Heart right ventricle (tissue), 16 donors: ENCODE measurements around the gene ADARB2. TPM values are rescaled to one million over a fixed set of nuclear protein-coding genes. Genes with fewer than 3 reads are reported as not detected.

Experiments used
- ATAC-seq, 8 donors: fragments of 200-7000 bp; cut with Tn5 transposase; one replicate each; pipeline ENCODE4 v1.9.1; 2020; ENCODE audit warnings: mild to moderate bottlenecking in 8 of 8, moderate library complexity in 8 of 8, moderate number of reproducible peaks in 1 of 8
- DNase-seq, 2 donors: peaks; one replicate each; pipeline ENCODE4 v3.0.0-alpha.2; 2020
- H3K27ac ChIP-seq, 10 donors: fragments of 200-600 bp; sonication (generic) in 2 of 10; one replicate each; pipeline versions ENCODE4 v1.5.0 to v1.8.0; 2020 to 2022; ENCODE audit warnings: mild to moderate bottlenecking in 3 of 10
- H3K27me3 ChIP-seq, 7 donors: fragments of 200-600 bp; one replicate each; pipeline ENCODE4 v1.8.0; 2021 to 2022; ENCODE audit warnings: mild to moderate bottlenecking in 2 of 7
- H3K36me3 ChIP-seq, 9 donors: fragments of 200-600 bp; sonication (generic) in 1 of 9; one replicate each; pipeline versions ENCODE4 v1.5.0 to v1.8.0; 2020 to 2022; ENCODE audit warnings: mild to moderate bottlenecking in 2 of 9
- H3K4me1 ChIP-seq, 9 donors: fragments of 200-600 bp; sonication (generic) in 1 of 9; one replicate each; pipeline versions ENCODE4 v1.5.0 to v1.8.0; 2020 to 2022; ENCODE audit warnings: mild to moderate bottlenecking in 4 of 9
- H3K4me3 ChIP-seq, 10 donors: fragments of 200-600 bp; sonication (generic) in 2 of 10; one replicate each; pipeline versions ENCODE4 v1.5.0 to v1.8.0; 2020 to 2022; ENCODE audit warnings: mild to moderate bottlenecking in 7 of 10, moderate library complexity in 2 of 10
- H3K9me3 ChIP-seq, 11 donors: fragments of 200-600 bp in 10 of 11; sonication (generic) in 2 of 11; one replicate each; pipeline versions ENCODE4 v1.5.0 to v1.8.0; 2013 to 2022; ENCODE audit warnings: mild to moderate bottlenecking in 2 of 11, control low read depth in 1 of 11, moderate library complexity in 1 of 11
- CTCF ChIP-seq, 9 donors: fragments of 200-600 bp; sonication (generic) in 2 of 9; IDR thresholded peaks; one replicate each; pipeline versions ENCODE4 v1.5.0 to v1.8.0; 2021 to 2022; ENCODE audit warnings: antibody characterized with exemption in 9 of 9, mild to moderate bottlenecking in 5 of 9, moderate library complexity in 1 of 9
- WGBS, 2 donors: extraction: QIAGEN DNeasy Blood & Tissue Kit; methylation state at CpG; one replicate each; pipeline ENCODE4 v1.1.7; 2013; ENCODE audit warnings: inconsistent platforms in 1 of 2; 5-methylcytosine and 5-hydroxymethylcytosine counted together
- intact Hi-C, 10 donors: fragments of 100-400 bp; cut with DNase I; formaldehyde crosslinking; loops; one replicate each; pipeline versions ENCODE4 v1.11.1 to v1.14.2; 2022
- polyA plus RNA-seq, 2 donors: library from polyadenylated mRNA; stranded (reverse); fragments of 200-250 nt; gene quantifications; one replicate each; pipeline ENCODE4 v1.2.3, GENCODE V29; 2013
- total RNA-seq, 10 donors: library from RNA; stranded (reverse); fragmentation: NEBNext Ultra II Directional in 3 of 10; extraction: Animal tissue kit (Norgen Biotek cat#: 25700) in 3 of 10; gene quantifications; one replicate each; pipeline versions ENCODE4 v1.2.1 to v1.2.4, GENCODE V29; 2021 to 2023
- donor health status: Arrhythmogenic right ventricular cardiomyopathy.
- donor health status: ischemic (EF 13 %, LVEDD 7.1; RV severe dilation, severe dysfunction).
- donor health status: healthy with polysubstance abuse.
- donor health status: DM: no; HTN: yes; CAD: no.
- donor health status: DM: no; HTN: no; CAD: no.
- donor health status: ischemic (EF 25% LVEDD 6.9; RV normal size, moderate dysfunction).
- donor health status: ischemic (EF 25% LVEDD 5.7; RV mildly dilated, moderate dysfunction).
- donor health status: healthy.
- donor health status: DM: yes; HTN: yes; CAD: no.
- donor health status: Ischemic cardiomyopathy.
- donor health status: ischemic (EF 35%, LVEDD 5.7; RV mildly dilated, moderate dysfunction).
- donor health status: nonischemic (EF 11% LVEDD 7.7; RV severe dilation, severe dysfunction).
- donor health status: DM: yes; HTN: yes; CAD: no.
- donor health status: PGD.
- donor health status: ischemic (EF 29% LVEDD 5.4; RV normal size, mild dysfunction).
- donor health status: nonischemic (EF 23%, LVEDD 6.1; RV moderate dilation, normal function).

ADARB2 gene
- total and polyA plus RNA-seq, 12 donors: 0.08 to 0.47 (median 0.17) TPM; not detected in 2

GRCh38 chr10:1422275-1422674, 315.1 kb downstream of the ADARB2 start:
- no peak for TF ChIP-seq CTCF (IDR thresholded peaks at IDR 0.05)
- H3K4me1 ChIP-seq: peaks cover 0 to 5% (median 0%) of the 10 kb centered on the region in 9 donors
- no peak overlapping the region for H3K27ac ChIP-seq
- 85 to 89% methylated on average over 8 of the region's 8 CpGs for WGBS, 2 donors
- no peaks in the 10 kb centered on the region for H3K9me3 ChIP-seq
- H3K4me3 ChIP-seq: no peak overlapping the region
- DNase-seq: no peak
- no peak for ATAC-seq
- intact Hi-C loops: no loop called here
- no peaks in the 10 kb centered on the region for H3K36me3 ChIP-seq
- peaks cover 0 to 48% (median 36%) of the 10 kb centered on the region in 7 donors for H3K27me3 ChIP-seq

DNA sequence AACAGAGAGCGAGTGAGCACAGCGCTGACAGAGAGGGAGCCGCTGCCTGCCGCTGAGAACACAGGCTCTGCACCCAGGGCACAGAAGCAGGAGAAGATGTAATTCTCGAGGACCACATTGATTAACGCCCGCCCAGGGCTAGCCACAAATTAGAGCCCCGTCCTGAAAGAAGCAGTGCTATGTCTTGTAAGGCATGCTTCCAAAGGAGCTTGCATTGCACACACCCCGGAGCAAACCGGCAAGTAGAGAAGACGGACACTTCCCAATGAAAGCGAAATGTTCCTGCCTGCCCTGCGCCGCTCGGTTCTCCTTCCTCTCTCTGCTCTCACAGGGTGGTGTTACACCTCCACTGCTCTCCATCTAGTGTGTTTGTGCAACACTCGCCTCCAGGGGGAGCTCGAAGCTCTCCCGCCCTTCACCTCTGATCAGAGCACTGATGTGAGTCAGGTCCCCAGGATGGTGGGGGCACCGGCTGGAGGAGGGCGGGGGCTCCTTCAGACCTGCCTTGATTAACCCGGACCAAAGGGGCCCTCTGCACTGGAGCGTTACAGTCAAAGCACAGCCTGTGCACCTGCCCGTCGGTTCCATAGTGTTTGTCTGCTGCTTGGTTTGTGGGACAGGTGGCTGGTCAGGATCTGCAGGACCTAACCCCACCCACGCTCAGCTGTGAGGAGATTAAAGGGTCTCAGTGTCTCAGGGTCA, 316.5 kb downstream of the ADARB2 start:
- intact Hi-C loops: no loop called here
- H3K4me1 ChIP-seq: peaks cover 0 to 5% (median 0%) of the 10 kb centered on the region in 9 donors
- no peaks in the 10 kb centered on the region for H3K9me3 ChIP-seq
- DNase-seq: peak; percentile 10 to 43
- H3K27me3 ChIP-seq: peaks cover 0 to 58% (median 37%) of the 10 kb centered on the region in 7 donors
- TF ChIP-seq CTCF (IDR thresholded peaks at IDR 0.05): peak in 8 of 9 donors; percentile 8 to 63 (median 52)
- no peak overlapping the region for H3K4me3 ChIP-seq
- 4 to 5% methylated on average over 25 of the region's 25 CpGs for WGBS, 2 donors
- ATAC-seq: peak in 6 of 8 donors; percentile 12 to 63 (median 48)
- no peaks in the 10 kb centered on the region for H3K36me3 ChIP-seq
- H3K27ac ChIP-seq: no peak overlapping the region

- H3K27me3 ChIP-seq: peaks cover 0 to 58% (median 37%) of the 10 kb centered on the region in 7 donors
- 70 to 73% methylated on average over 9 of the region's 9 CpGs for WGBS, 2 donors
- peaks cover 0 to 5% (median 0%) of the 10 kb centered on the region in 9 donors for H3K4me1 ChIP-seq
- TF ChIP-seq CTCF (IDR thresholded peaks at IDR 0.05): no peak
- no peaks in the 10 kb centered on the region for H3K36me3 ChIP-seq
- intact Hi-C loops: no loop called here
- ATAC-seq (no peak), DNase-seq (no peak)
- no peak overlapping the region for H3K4me3 ChIP-seq
- H3K27ac ChIP-seq: no peak overlapping the region
- no peaks in the 10 kb centered on the region for H3K9me3 ChIP-seq
Measured at GRCh38 chr10:1419796-1420610, 317.3 kb downstream of the ADARB2 start.

DNA sequence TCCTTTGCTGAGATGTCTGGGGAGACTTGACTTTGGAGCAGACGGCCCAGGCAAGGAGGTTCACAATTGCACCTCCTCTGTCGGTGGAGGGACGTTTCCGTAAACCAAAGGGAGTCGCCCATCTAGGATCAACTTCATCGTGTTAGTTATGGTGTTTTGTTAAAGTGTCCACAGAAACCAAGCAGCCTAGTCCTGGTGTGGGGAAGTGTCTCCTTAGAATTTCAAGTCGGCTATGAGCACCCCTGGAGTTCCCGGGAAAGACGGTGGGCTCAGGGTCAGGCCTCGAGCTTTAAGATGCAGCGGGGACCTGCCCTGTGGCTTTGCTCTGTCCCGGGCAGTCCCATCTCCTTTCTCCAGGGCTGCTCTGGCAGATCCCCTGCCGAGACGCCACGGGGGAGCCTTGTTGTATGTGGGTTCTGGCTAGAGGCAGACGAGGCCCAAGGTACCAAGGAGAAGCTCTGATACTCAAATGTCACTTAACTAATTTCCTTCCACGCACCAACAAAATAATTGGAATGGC, 319.2 kb downstream of the ADARB2 start:
- peaks cover 0 to 59% (median 40%) of the 10 kb centered on the region in 7 donors for H3K27me3 ChIP-seq
- ATAC-seq: no peak

More for the DNA sequence above, 319.2 kb downstream of the ADARB2 start:
- intact Hi-C loops: no loop called here
- WGBS, 2 donors: 86 to 87% methylated on average over 17 of the region's 17 CpGs
- H3K27ac ChIP-seq: no peak overlapping the region
- no peaks in the 10 kb centered on the region for H3K9me3 ChIP-seq
- no peak for TF ChIP-seq CTCF (IDR thresholded peaks at IDR 0.05)
- H3K4me3 ChIP-seq: no peak overlapping the region
- peaks cover 0 to 5% (median 0%) of the 10 kb centered on the region in 9 donors for H3K4me1 ChIP-seq
- no peak for DNase-seq
- no peaks in the 10 kb centered on the region for H3K36me3 ChIP-seq
